K562 (cell line): ENCODE results near the gene CCDC171. TPM values are rescaled to one million over a fixed set of nuclear protein-coding genes. Genes with fewer than 3 reads are reported as not detected.

Experiments used
- BRD4 ChIP-seq: fragments of 200-600 bp; sonication (generic); IDR thresholded peaks from 2 replicates; pipeline ENCODE4 v1.6.1; 2017; ENCODE audit warnings: inconsistent platforms
- BRD9 ChIP-seq: fragments of 450-650 bp; IDR thresholded peaks from 2 replicates; pipeline ENCODE4 v1.6.1; 2018; ENCODE audit warnings: low read depth; ENCODE audit not compliant: partially characterized antibody
- CBX2 ChIP-seq: fragments of 200-600 bp; sonication (generic); IDR thresholded peaks from one replicate; pipeline ENCODE4 v1.6.1; 2012; ENCODE audit warnings: mild to moderate bottlenecking, low read length, inconsistent platforms; ENCODE audit not compliant: insufficient read depth, poor library complexity, severe bottlenecking
- CCAR2 ChIP-seq: fragments of 200-400 bp; formaldehyde crosslinking; IDR thresholded peaks from 2 replicates; pipeline ENCODE4 v1.6.1; 2017; ENCODE audit warnings: mild to moderate bottlenecking, low read depth, low read length
- CHAMP1 ChIP-seq: fragments of 450-650 bp; IDR thresholded peaks from 2 replicates; pipeline ENCODE4 v1.6.1; 2016; ENCODE audit warnings: mild to moderate bottlenecking
- ELF1 ChIP-seq: fragments of 200-800 bp; sonication (Bioruptor generic); IDR thresholded peaks from 2 replicates; pipeline ENCODE4 v1.6.1; 2016; ENCODE audit warnings: missing genetic modification characterization, missing compliant biosample characterization
- FOXJ3 ChIP-seq: sonication (generic); formaldehyde crosslinking; IDR thresholded peaks from 2 replicates; pipeline ENCODE4 v1.4.0; 2020; ENCODE audit warnings: mild to moderate bottlenecking, missing genetic modification reagents
- HDAC3 ChIP-seq: fragments of 450-650 bp; IDR thresholded peaks from 2 replicates; pipeline ENCODE4 v1.6.1; 2018; ENCODE audit warnings: borderline replicate concordance, mild to moderate bottlenecking, moderate library complexity; ENCODE audit not compliant: partially characterized antibody
- HEY1 ChIP-seq: fragments of 250-450 bp; sonication (Bioruptor Pico); IDR thresholded peaks from 2 replicates; pipeline ENCODE4 v1.5.0; 2020; ENCODE audit warnings: mild to moderate bottlenecking, moderate library complexity, borderline replicate concordance
- HSF4 ChIP-seq: fragments of 250-450 bp; sonication (Bioruptor Pico); IDR thresholded peaks from 2 replicates; pipeline ENCODE4 v2.1.2; 2022; ENCODE audit warnings: mild to moderate bottlenecking, moderate library complexity, borderline replicate concordance
- MAFG ChIP-seq: fragments of 450-650 bp; conservative IDR thresholded peaks from 2 replicates; pipeline ENCODE4 v1.6.1; 2016; ENCODE audit warnings: missing genetic modification characterization, missing compliant biosample characterization
- MECOM ChIP-seq: fragments of 250-450 bp; sonication (Bioruptor Pico); IDR thresholded peaks from 2 replicates; pipeline ENCODE4 v1.8.0; 2022; ENCODE audit warnings: inconsistent platforms
- MTA3 ChIP-seq: fragments of 450-650 bp; formaldehyde crosslinking; IDR thresholded peaks from 2 replicates; pipeline ENCODE4 v1.6.1; 2017; ENCODE audit warnings: mild to moderate bottlenecking, borderline replicate concordance
- PHF8 ChIP-seq: fragments of 200-600 bp; sonication (generic); IDR thresholded peaks from 2 replicates; pipeline ENCODE4 v1.6.1; 2012; ENCODE audit warnings: mixed run types, mild to moderate bottlenecking, inconsistent platforms, low read length, moderate library complexity, borderline replicate concordance
- SMAD4 ChIP-seq: fragments of 250-450 bp; sonication (Bioruptor Pico); conservative IDR thresholded peaks from 2 replicates; pipeline ENCODE4 v1.8.0; 2021; ENCODE audit warnings: inconsistent platforms, mild to moderate bottlenecking, moderate library complexity
- SNRNP70 ChIP-seq: fragments of 200-400 bp; formaldehyde crosslinking; optimal IDR thresholded peaks from 2 replicates; pipeline ENCODE3; 2017; ENCODE audit warnings: low read depth, low read length
- SRSF9 ChIP-seq: fragments of 200-400 bp; formaldehyde crosslinking; IDR thresholded peaks from 2 replicates; pipeline ENCODE4 v1.6.1; 2017; ENCODE audit warnings: low read depth, low read length, borderline replicate concordance
- TOE1 ChIP-seq, 2 experiments: fragments of 450-650 bp in 1 of 2; sonication (generic) in 1 of 2; formaldehyde crosslinking in 1 of 2; IDR thresholded peaks; 2 replicates each; pipeline versions ENCODE4 v1.7.1 to v1.8.0; 2016 to 2022; ENCODE audit warnings: borderline replicate concordance in 2 of 2, mild to moderate bottlenecking in 2 of 2, antibody characterized with exemption in 1 of 2, inconsistent platforms in 1 of 2, low read depth in 1 of 2, missing genetic modification reagents in 1 of 2, moderate library complexity in 1 of 2
- polyA plus RNA-seq, 8 experiments: library from polyadenylated mRNA; depleted of rRNA in 4 of 8; stranded (reverse) in 5 of 8; unstranded in 3 of 8; fragments of >200 nt; fragmentation: Nextera tagmentation in 2 of 8; fragmentation: Illumina TruSeq in 1 of 8; extraction: Ambion mirVana in 2 of 8; extraction: Trizol in 1 of 8; gene quantifications; 2 replicates each; pipeline versions ENCODE4 v1.2.1 to v1.2.3, GENCODE V29; 2011 to 2014; ENCODE audit warnings: inconsistent platforms in 1 of 8, missing spikeins in 1 of 8
- total RNA-seq, 7 experiments: library from RNA; depleted of rRNA in 6 of 7; stranded (reverse); fragments of >200 nt in 6 of 7; fragmentation: Illumina TruSeq in 2 of 7; extraction: Trizol in 2 of 7; gene quantifications; 2 replicates each; pipeline versions ENCODE4 v1.2.1 to v1.2.3, GENCODE V29; 2011 to 2021; ENCODE audit warnings: low replicate concordance in 1 of 7
- TF ChIP-seq, protein P1 (sequence below): sonication (generic); formaldehyde crosslinking; IDR thresholded peaks from 2 replicates; pipeline ENCODE4 v1.8.1; 2022; ENCODE audit warnings: missing genetic modification reagents
- TF ChIP-seq, protein P2 (sequence below): sonication (generic); formaldehyde crosslinking; IDR thresholded peaks from 2 replicates; pipeline ENCODE4 v1.8.0; 2022; ENCODE audit warnings: mild to moderate bottlenecking, low read depth, missing genetic modification reagents

The CCDC171 gene
- total and polyA plus RNA-seq, 9 of the 15 experiments (the other 6 are each of a cell fraction or from before 2014, with no cell fraction given): 0.08 to 3.8 (median 0.27) TPM

DNA sequence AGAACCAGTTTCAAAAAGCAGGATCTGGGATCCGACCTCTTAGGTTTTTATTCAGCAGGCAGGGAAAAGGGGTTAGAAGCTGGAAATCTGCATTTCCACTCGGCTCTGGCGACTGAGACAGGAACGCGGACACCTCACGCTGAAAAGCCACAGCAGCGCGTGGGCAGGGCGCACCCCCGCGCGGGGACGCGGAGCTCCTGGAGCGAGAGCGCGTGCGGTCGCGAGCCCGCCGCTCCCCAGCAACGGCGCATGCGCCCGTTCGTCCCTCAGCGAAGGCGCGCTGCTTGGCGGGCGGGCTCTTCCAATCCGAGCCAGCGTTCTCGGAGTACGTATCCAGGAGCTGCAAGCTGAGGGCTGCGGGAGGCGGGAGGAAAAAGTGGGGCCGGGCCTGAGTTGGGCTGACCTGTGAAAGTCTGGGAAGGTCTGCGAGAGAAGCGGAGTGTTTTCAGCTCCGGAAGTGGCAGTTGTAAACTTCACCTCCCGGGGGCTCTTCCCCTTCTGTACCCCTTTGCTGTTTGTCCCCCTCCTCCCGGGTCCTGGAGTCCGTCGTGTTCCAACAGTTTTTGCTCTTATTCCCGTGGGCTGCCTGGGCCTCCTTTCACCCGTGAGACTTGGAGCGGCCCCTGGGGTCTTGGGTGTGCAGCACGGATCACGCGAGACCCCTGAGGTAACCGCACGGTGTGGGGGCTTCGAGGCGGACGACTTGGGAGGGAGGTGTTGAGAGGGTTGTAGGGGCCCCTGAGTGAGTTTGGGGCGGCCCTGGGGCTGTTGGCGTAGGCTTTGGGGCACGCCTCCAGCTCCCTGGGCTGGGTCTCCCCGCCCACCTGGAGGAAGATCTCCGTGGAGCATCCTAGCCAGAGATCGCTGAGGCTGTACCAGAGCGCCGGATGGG is at the start of gene CCDC171 (continued):
- TF ChIP-seq SNRNP70: no peak
- no peak for TF ChIP-seq CBX2
- TF ChIP-seq SRSF9: no peak
- TF ChIP-seq CHAMP1: no peak
- TF ChIP-seq FOXJ3 (CRISPR knock-in tag): no peak
- no peak for TF ChIP-seq HSF4 (CRISPR knock-in tag)
- TF ChIP-seq ELF1 (tag): no peak
- TF ChIP-seq, protein P1, sequence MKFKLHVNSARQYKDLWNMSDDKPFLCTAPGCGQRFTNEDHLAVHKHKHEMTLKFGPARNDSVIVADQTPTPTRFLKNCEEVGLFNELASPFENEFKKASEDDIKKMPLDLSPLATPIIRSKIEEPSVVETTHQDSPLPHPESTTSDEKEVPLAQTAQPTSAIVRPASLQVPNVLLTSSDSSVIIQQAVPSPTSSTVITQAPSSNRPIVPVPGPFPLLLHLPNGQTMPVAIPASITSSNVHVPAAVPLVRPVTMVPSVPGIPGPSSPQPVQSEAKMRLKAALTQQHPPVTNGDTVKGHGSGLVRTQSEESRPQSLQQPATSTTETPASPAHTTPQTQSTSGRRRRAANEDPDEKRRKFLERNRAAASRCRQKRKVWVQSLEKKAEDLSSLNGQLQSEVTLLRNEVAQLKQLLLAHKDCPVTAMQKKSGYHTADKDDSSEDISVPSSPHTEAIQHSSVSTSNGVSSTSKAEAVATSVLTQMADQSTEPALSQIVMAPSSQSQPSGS (CRISPR knock-in tag): no peak
- no peak for TF ChIP-seq MECOM (CRISPR knock-in tag)
- TF ChIP-seq HEY1 (CRISPR knock-in tag): no peak
- TF ChIP-seq MAFG (tag): no peak
- TF ChIP-seq PHF8: peak; percentile 52; the same call in 1 of the 2 replicates
- no peak for TF ChIP-seq HDAC3
- no peak for TF ChIP-seq BRD9
- peak; percentile 52; the same call in 1 of the 2 replicates for TF ChIP-seq TOE1 (IDR thresholded peaks at IDR 0.05; ENCODE audit: borderline replicate concordance)
- TF ChIP-seq TOE1 (CRISPR knock-in tag; IDR thresholded peaks at IDR 0.05; ENCODE audit: borderline replicate concordance, low read depth): no peak
- TF ChIP-seq, protein P2, sequence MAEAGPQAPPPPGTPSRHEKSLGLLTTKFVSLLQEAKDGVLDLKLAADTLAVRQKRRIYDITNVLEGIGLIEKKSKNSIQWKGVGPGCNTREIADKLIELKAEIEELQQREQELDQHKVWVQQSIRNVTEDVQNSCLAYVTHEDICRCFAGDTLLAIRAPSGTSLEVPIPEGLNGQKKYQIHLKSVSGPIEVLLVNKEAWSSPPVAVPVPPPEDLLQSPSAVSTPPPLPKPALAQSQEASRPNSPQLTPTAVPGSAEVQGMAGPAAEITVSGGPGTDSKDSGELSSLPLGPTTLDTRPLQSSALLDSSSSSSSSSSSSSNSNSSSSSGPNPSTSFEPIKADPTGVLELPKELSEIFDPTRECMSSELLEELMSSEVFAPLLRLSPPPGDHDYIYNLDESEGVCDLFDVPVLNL: no peak
- no peak for TF ChIP-seq CCAR2
- TF ChIP-seq BRD4: no peak
- no peak for TF ChIP-seq MTA3
- no peak for TF ChIP-seq SMAD4 (CRISPR knock-in tag)
